ENCODE measurements around the gene ZNF184. TPM values are rescaled to one million over a fixed set of nuclear protein-coding genes. Genes with fewer than 3 reads are reported as not detected.

Gene ZNF184
- total and polyA plus RNA-seq, 10 of the 15 experiments (the other 5 are each of a cell fraction or from before 2014, with no cell fraction given): 4.1 to 15.1 (median 8.3) TPM

DNA sequence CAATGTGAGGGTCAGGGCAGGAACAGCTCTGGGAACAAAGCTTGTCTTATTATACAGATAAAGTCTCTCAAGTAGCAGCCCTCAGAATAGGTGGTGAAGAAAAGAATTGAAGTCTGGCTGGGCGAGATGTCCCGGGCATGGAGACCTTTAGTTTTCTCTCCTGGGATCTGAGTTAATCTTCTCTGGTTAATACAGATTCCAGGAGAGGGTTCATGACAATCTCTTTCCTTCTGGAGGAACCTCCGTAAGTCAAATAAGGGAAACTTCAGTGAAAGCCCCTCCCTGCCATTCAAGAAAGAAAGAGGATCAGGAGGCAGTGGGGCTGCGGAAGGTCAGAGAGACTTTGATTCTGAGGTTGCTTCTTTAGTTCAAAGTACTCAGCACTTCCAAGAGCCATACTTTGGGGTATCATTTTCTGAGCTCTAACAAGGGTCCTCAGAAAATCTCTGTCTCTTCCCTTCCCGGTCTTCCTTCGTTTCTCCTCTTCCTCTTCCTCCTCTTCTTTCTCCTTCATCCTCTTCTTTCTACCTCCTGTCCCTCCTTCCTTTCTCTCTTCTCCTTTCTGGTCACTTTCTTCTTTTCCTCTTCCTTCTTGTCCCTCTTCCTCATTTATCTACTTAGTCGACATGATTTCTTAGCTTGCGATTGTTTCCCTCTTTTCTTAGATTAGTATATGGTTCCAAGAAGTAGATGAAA is 4.6 kb upstream of the ZNF184 start:
- RAD21 ChIA-PET (ENCODE audit: unreplicated experiment): interaction anchor here (0.6 kb wide), 2 partner anchors 11 to 319 kb away, joined by 3 read pairs; no protein-coding TSS in a partner anchor
- no peaks in the 10 kb centered on the region for H3K36me3 ChIP-seq (ENCODE audit: control insufficient read depth in 2 of 2, insufficient read depth in 2 of 2, low read length in 1 of 2)
- SMC1A ChIA-PET (ENCODE audit: uncharacterized antibody, unreplicated experiment): interaction anchor here (0.6 to 1.5 kb wide), 3 partner anchors 41 to 560 kb away, joined by 3 to 5 read pairs (median 3); no protein-coding TSS in a partner anchor
- POLR2A ChIA-PET: interaction anchor here (0.9 kb wide), 1 partner anchor 276 kb away, joined by 3 read pairs; no protein-coding TSS in a partner anchor
- peaks cover 3% of the 10 kb centered on the region for H3K79me2 ChIP-seq (ENCODE audit: control insufficient read depth, insufficient read depth, low read length)
- CTCF ChIA-PET: interaction anchor here (0.7 to 1.4 kb wide), 5 partner anchors 24 to 882 kb away, joined by 3 to 4 read pairs (median 3); no protein-coding TSS in a partner anchor
- no peaks in the 10 kb centered on the region for H4K20me1 ChIP-seq (ENCODE audit: control insufficient read depth, insufficient read depth)
- intact Hi-C loops (cut with micrococcal nuclease; ENCODE audit: unreplicated experiment) (loop anchor here (1.0 to 10.0 kb wide), 6 partner anchors 25 to 1153 kb away; partner anchors contain the start of gene POM121L2), in situ Hi-C loops (cut with MboI) (loop anchor here (10.0 kb wide), 2 partner anchors 417 to 1153 kb away; a partner anchor contains a TSS)
- ATAC-seq: no peak
- H3K27ac ChIP-seq (ENCODE audit: control insufficient read depth, insufficient read depth): no peak overlapping the region
- DNase-seq (ENCODE audit: low read depth, low spot score): no peak
- 38% methylated on average over 8 of the region's 8 CpGs for WGBS (ENCODE audit: insufficient coverage, insufficient replicate concordance, low lambda C conversion rate, missing lambda C conversion rate)
- H3K4me1 ChIP-seq (ENCODE audit: control insufficient read depth, insufficient read depth, low read length): no peaks in the 10 kb centered on the region
- H3K9me3 ChIP-seq (replicated peaks; ENCODE audit: control insufficient read depth, insufficient read depth, low read length): no peaks in the 10 kb centered on the region
- H2AFZ ChIP-seq (ENCODE audit: control insufficient read depth, low read depth, low read length): peak overlapping the region; percentile 98; the same call in 1 of the 2 replicates
- H3K27me3 ChIP-seq (replicated peaks in 1 of 2; ENCODE audit: control insufficient read depth in 2 of 2, insufficient read depth in 2 of 2, low read length in 1 of 2): no peaks in the 10 kb centered on the region
- peak overlapping the region; percentile 78 for H3K4me3 ChIP-seq
- H3K4me2 ChIP-seq (ENCODE audit: control insufficient read depth, insufficient read depth): peak overlapping the region; percentile 55
- TF ChIP-seq NFXL1 (IDR thresholded peaks at IDR 0.05; ENCODE audit: borderline replicate concordance): no peak
- 0 out of 4 replicates have a peak, but pooled peaks of 1 of the 2 experiments have one; percentile 13 for TF ChIP-seq IKZF2 (IDR thresholded peaks at IDR 0.05)
- no TSS peak for BruUV-seq (replicated peaks)
- no peak overlapping the region for H3K9ac ChIP-seq (ENCODE audit: control insufficient read depth, insufficient read depth, low read length)
- no peak for FAIRE-seq

DNA sequence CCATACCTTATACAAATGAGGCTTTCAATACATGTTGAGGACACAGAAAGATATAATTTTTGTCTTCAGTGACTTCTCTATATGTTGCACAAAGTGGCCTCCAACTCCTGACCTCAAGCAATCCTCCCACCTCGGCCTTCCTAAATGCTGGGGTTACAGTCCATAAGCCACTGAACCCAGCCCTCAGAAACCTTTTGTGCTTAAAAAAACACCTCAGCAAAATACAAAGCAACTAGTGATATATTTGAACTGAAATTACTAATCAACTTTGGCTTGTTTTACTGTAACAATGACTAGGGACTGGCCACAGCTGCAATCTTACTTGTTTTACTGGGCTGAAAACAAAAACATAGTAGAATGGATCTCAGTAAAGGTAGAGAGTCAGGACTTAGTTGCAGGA is 3.2 kb upstream of the ZNF184 start:
- BruUV-seq (replicated peaks): no TSS peak
- TF ChIP-seq HDAC6 (IDR thresholded peaks at IDR 0.05; ENCODE audit: unreplicated experiment) (no peak), TAF1 (IDR thresholded peaks at IDR 0.05; ENCODE audit: borderline replicate concordance, low read depth, low read length) (no peak), WRNIP1 (IDR thresholded peaks at IDR 0.05; ENCODE audit: borderline replicate concordance, low read depth, low read length) (no peak), PML (IDR thresholded peaks at IDR 0.05; ENCODE audit: low read length) (no peak), SMAD1 (IDR thresholded peaks at IDR 0.05; ENCODE audit: low read depth, partially characterized antibody) (no peak), TCF12 (IDR thresholded peaks at IDR 0.05; ENCODE audit: low read depth, low read length) (no peak), TCF7 (IDR thresholded peaks at IDR 0.05; ENCODE audit: borderline replicate concordance) (no peak), IRF4 (IDR thresholded peaks at IDR 0.05; ENCODE audit: low read depth, low read length) (no peak), RB1 (IDR thresholded peaks at IDR 0.05; ENCODE audit: borderline replicate concordance) (no peak)
- Histone ChIP-seq H3K36me3 (ENCODE audit: control insufficient read depth in 2 of 2, insufficient read depth in 2 of 2, low read length in 1 of 2) (no peaks in the 10 kb centered on the region), H4K20me1 (ENCODE audit: control insufficient read depth, insufficient read depth) (no peaks in the 10 kb centered on the region), H2AFZ (ENCODE audit: control insufficient read depth, low read depth, low read length) (no peak overlapping the region), H3K9me3 (replicated peaks; ENCODE audit: control insufficient read depth, insufficient read depth, low read length) (no peaks in the 10 kb centered on the region), H3K4me3 (no peak overlapping the region), H3K9ac (ENCODE audit: control insufficient read depth, insufficient read depth, low read length) (no peak overlapping the region), H3K79me2 (ENCODE audit: control insufficient read depth, insufficient read depth, low read length) (peaks cover 16% of the 10 kb centered on the region), H3K4me2 (ENCODE audit: control insufficient read depth, insufficient read depth) (no peak overlapping the region), H3K4me1 (ENCODE audit: control insufficient read depth, insufficient read depth, low read length) (no peaks in the 10 kb centered on the region), H3K27me3 (replicated peaks in 1 of 2; ENCODE audit: control insufficient read depth in 2 of 2, insufficient read depth in 2 of 2, low read length in 1 of 2) (no peaks in the 10 kb centered on the region), H3K27ac (ENCODE audit: control insufficient read depth, insufficient read depth) (no peak overlapping the region)
- SMC1A ChIA-PET (ENCODE audit: uncharacterized antibody, unreplicated experiment): interaction anchor here (1.0 kb wide), 1 partner anchor 43 kb away, joined by 5 read pairs; no protein-coding TSS in a partner anchor
- FAIRE-seq: no peak
- intact Hi-C loops (cut with micrococcal nuclease; ENCODE audit: unreplicated experiment) (loop anchor here (5.0 to 10.0 kb wide), 3 partner anchors 164 to 1151 kb away; partner anchors contain the start of gene POM121L2), in situ Hi-C loops (cut with MboI) (loop anchor here (10.0 kb wide), 2 partner anchors 419 to 1151 kb away; a partner anchor contains a TSS)
- no peak for ATAC-seq
- DNase-seq (ENCODE audit: low read depth, low spot score): no peak
- POLR2A ChIA-PET: no interaction called here
- CTCF ChIA-PET: no interaction called here
- RAD21 ChIA-PET (ENCODE audit: unreplicated experiment): no interaction called here
- WGBS (ENCODE audit: insufficient coverage, insufficient replicate concordance, low lambda C conversion rate, missing lambda C conversion rate): 100% methylated on average over 1 of the region's 1 CpG

All from GM12878 (cell line).